ENCODE data around the gene ASZ1. TPM values are rescaled to one million over a fixed set of nuclear protein-coding genes. Genes with fewer than 3 reads are reported as not detected.
"Not testable (repeated sequence)": the region's sequence is repeated elsewhere in the genome, so short reads cannot be mapped to it uniquely, and the experiment has no call there.

ASZ1 gene
- total RNA-seq, 1 donor from 2014 or later: not detected

- DNase-seq (ENCODE audit: low spot score in 2 of 2, unreplicated experiment in 2 of 2): no peak
- Mint-ChIP-seq H3K4me1 (no peaks in the 10 kb centered on the region), H3K27ac (no peak overlapping the region), H3K27me3 (ENCODE audit: low read depth) (no peaks in the 10 kb centered on the region), H3K9me3 (peaks cover 11% of the 10 kb centered on the region), H3K4me3 (no peak overlapping the region), H3K36me3 (peaks cover 3% of the 10 kb centered on the region)
- TF ChIP-seq, protein P1, sequence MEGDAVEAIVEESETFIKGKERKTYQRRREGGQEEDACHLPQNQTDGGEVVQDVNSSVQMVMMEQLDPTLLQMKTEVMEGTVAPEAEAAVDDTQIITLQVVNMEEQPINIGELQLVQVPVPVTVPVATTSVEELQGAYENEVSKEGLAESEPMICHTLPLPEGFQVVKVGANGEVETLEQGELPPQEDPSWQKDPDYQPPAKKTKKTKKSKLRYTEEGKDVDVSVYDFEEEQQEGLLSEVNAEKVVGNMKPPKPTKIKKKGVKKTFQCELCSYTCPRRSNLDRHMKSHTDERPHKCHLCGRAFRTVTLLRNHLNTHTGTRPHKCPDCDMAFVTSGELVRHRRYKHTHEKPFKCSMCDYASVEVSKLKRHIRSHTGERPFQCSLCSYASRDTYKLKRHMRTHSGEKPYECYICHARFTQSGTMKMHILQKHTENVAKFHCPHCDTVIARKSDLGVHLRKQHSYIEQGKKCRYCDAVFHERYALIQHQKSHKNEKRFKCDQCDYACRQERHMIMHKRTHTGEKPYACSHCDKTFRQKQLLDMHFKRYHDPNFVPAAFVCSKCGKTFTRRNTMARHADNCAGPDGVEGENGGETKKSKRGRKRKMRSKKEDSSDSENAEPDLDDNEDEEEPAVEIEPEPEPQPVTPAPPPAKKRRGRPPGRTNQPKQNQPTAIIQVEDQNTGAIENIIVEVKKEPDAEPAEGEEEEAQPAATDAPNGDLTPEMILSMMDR (IDR thresholded peaks at IDR 0.05; ENCODE audit: unreplicated experiment): no peak
These were observed 17.4 kb upstream of the ASZ1 start for GRCh38 chr7:117444646-117445045.

GRCh38 chr7:117435475-117436043 is 8.3 kb upstream of the ASZ1 start:
- no peak for DNase-seq (ENCODE audit: low spot score in 2 of 2, unreplicated experiment in 2 of 2)
- H3K27me3 Mint-ChIP-seq (ENCODE audit: low read depth): no peaks in the 10 kb centered on the region
- H3K4me3 Mint-ChIP-seq: no peak overlapping the region
- TF ChIP-seq, protein P1 (IDR thresholded peaks at IDR 0.05; ENCODE audit: unreplicated experiment): no peak
- no peaks in the 10 kb centered on the region for H3K36me3 Mint-ChIP-seq
- no peak overlapping the region for H3K27ac Mint-ChIP-seq
- peaks cover 27% of the 10 kb centered on the region for H3K9me3 Mint-ChIP-seq
- H3K4me1 Mint-ChIP-seq: no peaks in the 10 kb centered on the region

DNA sequence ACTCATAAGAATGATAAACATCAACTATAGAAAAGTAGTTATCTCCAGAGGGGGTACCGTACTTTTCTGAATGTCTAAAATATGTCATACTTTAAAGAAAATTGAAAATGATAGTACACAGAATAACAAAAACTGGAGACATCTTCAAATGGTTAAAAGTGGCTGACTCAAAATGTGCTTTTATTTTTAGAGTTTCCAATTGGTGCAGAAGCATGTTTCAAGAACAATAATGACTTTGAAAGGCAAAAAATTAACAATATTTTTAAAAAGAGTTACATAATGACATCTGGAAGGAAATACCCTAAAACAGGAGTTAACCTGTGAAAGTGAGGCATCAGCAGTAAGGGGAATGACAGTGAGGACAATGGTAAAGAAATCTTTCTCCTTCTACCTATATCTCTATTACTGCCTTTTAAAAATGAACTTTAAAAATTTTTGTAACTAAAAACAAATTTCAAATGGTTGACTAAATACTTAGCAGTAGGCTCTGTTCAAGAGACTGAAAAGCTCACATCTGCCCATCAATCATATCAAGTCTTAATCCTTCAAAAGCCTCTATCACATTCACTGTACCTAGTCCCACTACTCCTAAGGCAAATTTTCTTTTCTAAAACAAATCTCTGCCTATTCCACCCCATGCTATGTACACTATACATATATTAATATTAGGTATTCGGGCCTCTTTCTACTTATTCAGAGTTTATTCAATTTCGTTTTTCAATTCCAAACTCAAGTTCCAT is 3.0 kb downstream of the ASZ1 start:
- Mint-ChIP-seq H3K27ac (no peak overlapping the region), H3K4me3 (no peak overlapping the region), H3K9me3 (no peaks in the 10 kb centered on the region), H3K4me1 (no peaks in the 10 kb centered on the region), H3K27me3 (ENCODE audit: low read depth) (no peaks in the 10 kb centered on the region), H3K36me3 (no peaks in the 10 kb centered on the region)
- TF ChIP-seq, protein P1 (IDR thresholded peaks at IDR 0.05; ENCODE audit: unreplicated experiment): no peak
- DNase-seq (ENCODE audit: low spot score in 2 of 2, unreplicated experiment in 2 of 2): no peak

DNA sequence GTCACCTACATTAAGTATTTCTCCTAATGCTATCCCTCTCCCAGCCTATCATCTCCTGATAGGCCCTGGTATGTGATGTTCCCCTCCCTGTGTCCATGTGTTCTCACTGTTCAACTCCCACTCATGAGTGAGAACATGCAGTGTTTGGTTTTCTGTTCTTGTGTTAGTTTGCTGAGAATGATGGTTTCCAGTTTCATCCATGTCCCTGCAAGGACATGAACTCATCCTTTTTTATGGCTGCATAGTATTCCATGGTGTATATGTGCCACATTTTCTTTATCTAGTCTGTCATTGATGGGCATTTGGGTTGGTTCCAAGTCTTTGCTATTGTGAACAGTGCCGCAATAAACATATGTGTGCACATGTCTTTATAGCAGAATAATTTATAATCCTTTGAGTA is 12.7 kb downstream of the ASZ1 start:
- not testable (repeated sequence) for DNase-seq (ENCODE audit: low spot score in 2 of 2, unreplicated experiment in 2 of 2); H3K27me3 Mint-ChIP-seq (ENCODE audit: low read depth); H3K27ac Mint-ChIP-seq; H3K4me3 Mint-ChIP-seq; H3K9me3 Mint-ChIP-seq; H3K36me3 Mint-ChIP-seq
- H3K4me1 Mint-ChIP-seq: peaks cover 22% of the 10 kb centered on the region

- TF ChIP-seq, protein P1 (IDR thresholded peaks at IDR 0.05; ENCODE audit: unreplicated experiment): no peak
- H3K4me3 Mint-ChIP-seq: no peak overlapping the region
- no peaks in the 10 kb centered on the region for H3K36me3 Mint-ChIP-seq
- no peak for DNase-seq (ENCODE audit: low spot score in 2 of 2, unreplicated experiment in 2 of 2)
- peaks cover 4% of the 10 kb centered on the region for H3K9me3 Mint-ChIP-seq
- H3K27ac Mint-ChIP-seq: no peak overlapping the region
- no peaks in the 10 kb centered on the region for H3K27me3 Mint-ChIP-seq (ENCODE audit: low read depth)
- H3K4me1 Mint-ChIP-seq: peaks cover 26% of the 10 kb centered on the region
These were observed 14.2 kb downstream of the ASZ1 start for GRCh38 chr7:117412946-117413559.

GRCh38 chr7:117412390-117412789 is 14.9 kb downstream of the ASZ1 start:
- no peak for DNase-seq (ENCODE audit: low spot score in 2 of 2, unreplicated experiment in 2 of 2)
- Mint-ChIP-seq H3K36me3 (no peaks in the 10 kb centered on the region), H3K4me3 (no peak overlapping the region)

More at GRCh38 chr7:117412390-117412789, 14.9 kb downstream of the ASZ1 start:
- Mint-ChIP-seq H3K9me3 (peaks cover 4% of the 10 kb centered on the region), H3K4me1 (peaks cover 26% of the 10 kb centered on the region), H3K27ac (peak overlapping the region; percentile 28), H3K27me3 (ENCODE audit: low read depth) (no peaks in the 10 kb centered on the region)
- TF ChIP-seq, protein P1 (IDR thresholded peaks at IDR 0.05; ENCODE audit: unreplicated experiment): no peak
